Hepatocyte (in vitro differentiated cells): ENCODE measurements around the gene NECAB2. TPM values are rescaled to one million over a fixed set of nuclear protein-coding genes. Genes with fewer than 3 reads are reported as not detected.

Experiments
- DNase-seq: peaks from one replicate; pipeline ENCODE4 v3.0.0-alpha.2; 2016; ENCODE audit warnings: low spot score
- H2AFZ ChIP-seq: fragments of 200-600 bp; sonication (generic); 2 replicates; pipeline ENCODE4 v1.6.0; 2016; ENCODE audit warnings: antibody characterized with exemption, mild to moderate bottlenecking
- H3K27ac ChIP-seq: fragments of 200-600 bp; sonication (generic); 2 replicates; pipeline ENCODE4 v1.5.1; 2016; ENCODE audit warnings: mild to moderate bottlenecking
- H3K27me3 ChIP-seq: fragments of 200-600 bp; sonication (generic); 2 replicates; pipeline ENCODE4 v1.6.1; 2016
- H3K36me3 ChIP-seq: fragments of 200-600 bp; sonication (generic); replicated peaks from 2 replicates; pipeline ENCODE4 v1.5.1; 2016; ENCODE audit warnings: low read depth; ENCODE audit not compliant: insufficient read depth
- H3K4me1 ChIP-seq: fragments of 200-600 bp; sonication (generic); 2 replicates; pipeline ENCODE4 v1.5.1; 2016; ENCODE audit warnings: mild to moderate bottlenecking, moderate library complexity; ENCODE audit not compliant: insufficient read depth
- H3K4me2 ChIP-seq: fragments of 200-600 bp; sonication (generic); 2 replicates; pipeline ENCODE4 v1.6.0; 2016
- H3K4me3 ChIP-seq: fragments of 200-600 bp; sonication (generic); 2 replicates; pipeline ENCODE4 v1.5.1; 2016; ENCODE audit warnings: mild to moderate bottlenecking
- H3K79me2 ChIP-seq: fragments of 200-600 bp; sonication (generic); 2 replicates; pipeline ENCODE4 v1.6.0; 2017; ENCODE audit warnings: mild to moderate bottlenecking
- H3K9me2 ChIP-seq: fragments of 200-600 bp; sonication (generic); replicated peaks from 2 replicates; pipeline ENCODE4 v1.6.0; 2017; ENCODE audit warnings: mild to moderate bottlenecking; ENCODE audit not compliant: insufficient read depth
- H3K9me3 ChIP-seq: fragments of 200-600 bp; sonication (generic); 2 replicates; pipeline ENCODE4 v1.5.1; 2016; ENCODE audit warnings: low read depth, mild to moderate bottlenecking
- H4K20me1 ChIP-seq: fragments of 200-600 bp; sonication (generic); 2 replicates; pipeline ENCODE4 v1.6.0; 2016; ENCODE audit warnings: mild to moderate bottlenecking; ENCODE audit not compliant: insufficient read depth, poor library complexity, severe bottlenecking
- EZH2 ChIP-seq: fragments of 200-600 bp; sonication (generic); IDR thresholded peaks from 2 replicates; pipeline ENCODE4 v1.6.1; 2016; ENCODE audit warnings: antibody characterized with exemption, mild to moderate bottlenecking, borderline replicate concordance
- EZH2phosphoT487 ChIP-seq: fragments of 200-600 bp; sonication (generic); IDR thresholded peaks from one replicate; pipeline ENCODE4 v1.6.1; 2018; ENCODE audit warnings: antibody characterized with exemption, mild to moderate bottlenecking, low read depth, moderate library complexity; ENCODE audit not compliant: unreplicated experiment, severe bottlenecking
- WGBS: methylation state at CpG from one replicate; pipeline ENCODE4 v1.1.6; 2016; ENCODE audit warnings: low lambda C conversion rate; ENCODE audit errors: missing lambda C conversion rate; 5-methylcytosine and 5-hydroxymethylcytosine counted together
- polyA plus RNA-seq: library from polyadenylated mRNA; unstranded; fragments of >200 nt; fragmentation: Nextera tagmentation; extraction: Ambion mirVana; gene quantifications from 2 replicates; pipeline ENCODE4 v1.2.1, GENCODE V29; 2016
- total RNA-seq: library from RNA; depleted of rRNA; stranded (reverse); fragments of >200 nt; gene quantifications from 2 replicates; pipeline ENCODE4 v1.2.3, GENCODE V29; 2014
- TF ChIP-seq, protein P1 (sequence below): fragments of 200-600 bp; sonication (generic); IDR thresholded peaks from 2 replicates; pipeline ENCODE4 v1.5.1; 2016; ENCODE audit warnings: antibody characterized with exemption, mild to moderate bottlenecking; ENCODE audit not compliant: poor library complexity

Gene NECAB2
- total and polyA plus RNA-seq, 2 experiments from 2014 or later: 1.1 TPM; not detected in 1

DNA sequence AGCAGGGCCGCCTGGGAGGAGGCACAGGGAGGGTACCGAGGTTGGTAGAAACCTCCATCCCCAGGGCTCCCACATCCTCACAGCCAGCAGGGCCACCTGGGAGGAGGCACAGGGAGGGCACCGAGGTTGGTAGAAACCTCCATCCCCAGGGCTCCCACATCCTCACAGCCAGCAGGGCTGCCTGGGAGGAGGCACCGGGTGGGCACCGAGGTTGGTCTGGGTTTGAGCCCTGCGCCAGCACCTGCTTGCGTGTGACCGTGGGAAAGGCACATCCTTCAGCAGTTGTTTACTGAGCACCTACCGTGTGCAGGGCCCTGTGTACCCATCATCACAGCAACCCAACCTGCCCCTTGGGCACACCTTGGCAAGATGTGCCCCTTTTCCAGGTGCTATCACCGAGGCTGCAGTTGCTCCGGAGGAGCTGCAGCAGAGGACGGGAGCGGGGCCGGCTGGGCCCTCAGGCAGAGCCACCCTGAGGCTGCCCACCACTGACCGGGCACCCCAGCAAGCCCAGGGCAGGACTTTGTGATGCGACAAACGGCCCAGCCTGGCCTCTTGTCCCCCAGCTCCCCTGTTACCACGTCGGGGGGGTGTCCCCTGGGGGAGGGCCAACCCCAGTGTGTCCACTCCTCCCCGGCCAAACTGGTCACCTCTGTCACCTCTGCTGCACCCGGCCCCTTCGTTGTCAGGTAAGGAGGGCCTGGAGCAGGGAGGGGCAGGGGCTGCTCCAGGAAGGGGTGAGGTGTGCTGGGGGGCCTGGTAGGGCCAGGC lies 37.1 kb upstream of the NECAB2 start:
- Histone ChIP-seq H3K79me2 (no peaks in the 10 kb centered on the region), H3K4me1 (peaks cover 4% of the 10 kb centered on the region), H3K27me3 (no peaks in the 10 kb centered on the region), H3K36me3 (no peaks in the 10 kb centered on the region), H2AFZ (no peak overlapping the region), H4K20me1 (no peaks in the 10 kb centered on the region), H3K9me2 (no peaks in the 10 kb centered on the region), H3K27ac (no peak overlapping the region), H3K9me3 (no peaks in the 10 kb centered on the region), H3K4me2 (no peak overlapping the region), H3K4me3 (no peak overlapping the region)
- no peak for TF ChIP-seq EZH2phosphoT487
- TF ChIP-seq EZH2: no peak
- TF ChIP-seq, protein P1, sequence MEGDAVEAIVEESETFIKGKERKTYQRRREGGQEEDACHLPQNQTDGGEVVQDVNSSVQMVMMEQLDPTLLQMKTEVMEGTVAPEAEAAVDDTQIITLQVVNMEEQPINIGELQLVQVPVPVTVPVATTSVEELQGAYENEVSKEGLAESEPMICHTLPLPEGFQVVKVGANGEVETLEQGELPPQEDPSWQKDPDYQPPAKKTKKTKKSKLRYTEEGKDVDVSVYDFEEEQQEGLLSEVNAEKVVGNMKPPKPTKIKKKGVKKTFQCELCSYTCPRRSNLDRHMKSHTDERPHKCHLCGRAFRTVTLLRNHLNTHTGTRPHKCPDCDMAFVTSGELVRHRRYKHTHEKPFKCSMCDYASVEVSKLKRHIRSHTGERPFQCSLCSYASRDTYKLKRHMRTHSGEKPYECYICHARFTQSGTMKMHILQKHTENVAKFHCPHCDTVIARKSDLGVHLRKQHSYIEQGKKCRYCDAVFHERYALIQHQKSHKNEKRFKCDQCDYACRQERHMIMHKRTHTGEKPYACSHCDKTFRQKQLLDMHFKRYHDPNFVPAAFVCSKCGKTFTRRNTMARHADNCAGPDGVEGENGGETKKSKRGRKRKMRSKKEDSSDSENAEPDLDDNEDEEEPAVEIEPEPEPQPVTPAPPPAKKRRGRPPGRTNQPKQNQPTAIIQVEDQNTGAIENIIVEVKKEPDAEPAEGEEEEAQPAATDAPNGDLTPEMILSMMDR: no peak
- 91% methylated on average over 22 of the region's 22 CpGs for WGBS
- no peak for DNase-seq

DNA sequence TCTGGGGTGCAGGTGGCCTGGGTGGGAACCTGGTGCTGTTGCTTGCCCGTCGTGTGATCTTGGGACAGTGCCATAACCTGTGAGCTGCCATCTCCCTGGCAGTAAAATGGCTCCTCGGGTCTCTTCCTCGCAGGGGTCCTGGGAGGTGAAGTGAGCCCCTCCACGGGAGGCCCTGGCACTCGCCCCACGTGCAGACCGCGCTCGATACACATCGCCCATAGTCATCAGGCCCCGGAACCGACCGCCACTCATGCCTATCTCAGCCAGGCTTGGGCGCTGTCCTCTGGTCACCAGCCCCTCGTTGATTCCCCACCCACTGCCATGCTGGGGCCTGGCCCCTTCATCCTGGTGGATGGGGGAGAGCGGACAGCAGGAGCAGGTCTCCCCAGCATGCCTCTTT lies 36.5 kb upstream of the NECAB2 start:
- no peak overlapping the region for H3K4me3 ChIP-seq
- H3K36me3 ChIP-seq: no peaks in the 10 kb centered on the region
- TF ChIP-seq, protein P1: no peak
- no peak for TF ChIP-seq EZH2phosphoT487
- no peak for TF ChIP-seq EZH2
- WGBS: over 99% methylated on average over 14 of the region's 17 CpGs
- H3K9me3 ChIP-seq: no peaks in the 10 kb centered on the region
- DNase-seq: no peak
- H4K20me1 ChIP-seq: no peaks in the 10 kb centered on the region
- H3K27me3 ChIP-seq: no peaks in the 10 kb centered on the region
- no peaks in the 10 kb centered on the region for H3K9me2 ChIP-seq
- H3K79me2 ChIP-seq: no peaks in the 10 kb centered on the region
- no peak overlapping the region for H3K4me2 ChIP-seq
- no peak overlapping the region for H3K27ac ChIP-seq
- no peak overlapping the region for H2AFZ ChIP-seq
- peaks cover 4% of the 10 kb centered on the region for H3K4me1 ChIP-seq

DNA sequence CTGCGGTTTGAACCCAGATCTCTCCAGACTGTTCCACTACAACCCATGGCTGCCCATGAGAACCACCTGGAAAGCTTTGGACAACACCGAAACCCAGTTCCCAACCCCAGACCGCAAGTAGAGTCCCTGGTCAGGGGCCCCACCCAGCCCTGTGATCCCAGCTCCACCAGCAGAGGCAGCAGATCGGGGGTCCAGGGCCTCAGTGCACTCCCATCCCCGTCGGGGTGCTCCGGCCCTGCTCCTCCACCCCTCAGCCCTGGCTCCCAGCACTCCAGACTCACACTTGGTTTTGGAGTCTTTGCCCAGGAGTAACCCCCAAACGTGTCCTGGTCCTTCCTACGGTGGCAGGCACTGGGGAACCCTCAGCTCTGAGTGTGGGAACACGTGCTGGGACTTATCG lies 35.7 kb upstream of the NECAB2 start:
- H3K27ac ChIP-seq: no peak overlapping the region
- H2AFZ ChIP-seq: no peak overlapping the region
- WGBS: 88% methylated on average over 11 of the region's 11 CpGs
- no peak overlapping the region for H3K4me2 ChIP-seq
- no peaks in the 10 kb centered on the region for H3K27me3 ChIP-seq
- TF ChIP-seq, protein P1: no peak
- TF ChIP-seq EZH2phosphoT487 (no peak), EZH2 (no peak)
- H4K20me1 ChIP-seq: no peaks in the 10 kb centered on the region
- DNase-seq: no peak
- no peaks in the 10 kb centered on the region for H3K36me3 ChIP-seq
- H3K9me3 ChIP-seq: no peaks in the 10 kb centered on the region
- H3K4me1 ChIP-seq: peaks cover 4% of the 10 kb centered on the region
- H3K79me2 ChIP-seq: no peaks in the 10 kb centered on the region
- no peak overlapping the region for H3K4me3 ChIP-seq
- H3K9me2 ChIP-seq: no peaks in the 10 kb centered on the region
